Measurements from ENCODE around the gene FOXN1. TPM values are rescaled to one million over a fixed set of nuclear protein-coding genes. Genes with fewer than 3 reads are reported as not detected.
"Not testable (repeated sequence)": the region's sequence is repeated elsewhere in the genome, so short reads cannot be mapped to it uniquely, and the experiment has no call there.

Gene FOXN1
- not detected in 2 replicates for total RNA-seq (2022)
- not detected for Bru-seq, nascent RNA
- BruChase-seq, experiment 1, labeled RNA remaining after a 6-hour chase = not detected
- BruChase-seq, experiment 2, labeled RNA remaining after a 2-hour chase = not detected
- long read RNA-seq = 0 reads

GRCh38 chr17:28505986-28506665 lies at the start of gene FOXN1:
Gene FOXN1, plus strand, starts transcription at chr17:28506348. Its CDS starts 17,622 bp downstream, at chr17:28523970.
- intact Hi-C loops (cut with micrococcal nuclease; ENCODE audit: unreplicated experiment) = no loop called here
- peaks cover 77% of the 10 kb centered on the region for H3K27me3 Mint-ChIP-seq (ENCODE audit: unreplicated experiment)
- no peak for TF ChIP-seq CTCF (IDR thresholded peaks at IDR 0.05; ENCODE audit: unreplicated experiment)
- BruUV-seq (replicated peaks) = no TSS peak
- H3K4me1 Mint-ChIP-seq (ENCODE audit: low read depth, unreplicated experiment) = peaks cover 6% of the 10 kb centered on the region
- H3K4me3 Mint-ChIP-seq (ENCODE audit: low read depth, unreplicated experiment) = no peak within 1 kb of the TSS
- no peaks in the 10 kb centered on the region for H3K9me3 Mint-ChIP-seq (ENCODE audit: low read depth, unreplicated experiment)
- no peaks in the 10 kb centered on the region for H3K36me3 Mint-ChIP-seq (ENCODE audit: insufficient read depth, unreplicated experiment)
- DNase-seq = no peak
- CTCF ChIA-PET = no interaction called here
- no peak within 1 kb of the TSS for H3K27ac Mint-ChIP-seq (ENCODE audit: unreplicated experiment)

- no peaks in the 10 kb centered on the region for H3K36me3 Mint-ChIP-seq (ENCODE audit: insufficient read depth, unreplicated experiment)
- CTCF ChIA-PET = interaction anchor here (0.6 kb wide), 1 partner anchor 35 kb away, joined by 3 read pairs; no protein-coding TSS in a partner anchor
- no peak for TF ChIP-seq CTCF (IDR thresholded peaks at IDR 0.05; ENCODE audit: unreplicated experiment)
- H3K4me1 Mint-ChIP-seq (ENCODE audit: low read depth, unreplicated experiment) = no peaks in the 10 kb centered on the region
- H3K4me3 Mint-ChIP-seq (ENCODE audit: low read depth, unreplicated experiment) = no peak overlapping the region
- intact Hi-C loops (cut with micrococcal nuclease; ENCODE audit: unreplicated experiment) = no loop called here
- no peak overlapping the region for H3K27ac Mint-ChIP-seq (ENCODE audit: unreplicated experiment)
- H3K27me3 Mint-ChIP-seq (ENCODE audit: unreplicated experiment) = peaks cover 12% of the 10 kb centered on the region
- H3K9me3 Mint-ChIP-seq (ENCODE audit: low read depth, unreplicated experiment) = no peaks in the 10 kb centered on the region
- no peak for DNase-seq
- BruUV-seq (replicated peaks) = no TSS peak
Observed at GRCh38 chr17:28457890-28458289, 48.3 kb upstream of the FOXN1 start.

GRCh38 chr17:28458881-28459280 lies 47.3 kb upstream of the FOXN1 start:
- DNase-seq; H3K4me1 Mint-ChIP-seq (ENCODE audit: low read depth, unreplicated experiment); intact Hi-C loops (cut with micrococcal nuclease; ENCODE audit: unreplicated experiment); CTCF ChIA-PET; H3K9me3 Mint-ChIP-seq (ENCODE audit: low read depth, unreplicated experiment); BruUV-seq (replicated peaks); H3K4me3 Mint-ChIP-seq (ENCODE audit: low read depth, unreplicated experiment); H3K36me3 Mint-ChIP-seq (ENCODE audit: insufficient read depth, unreplicated experiment); H3K27ac Mint-ChIP-seq (ENCODE audit: unreplicated experiment): not testable (repeated sequence)
- H3K27me3 Mint-ChIP-seq (ENCODE audit: unreplicated experiment) = peaks cover 20% of the 10 kb centered on the region

DNA sequence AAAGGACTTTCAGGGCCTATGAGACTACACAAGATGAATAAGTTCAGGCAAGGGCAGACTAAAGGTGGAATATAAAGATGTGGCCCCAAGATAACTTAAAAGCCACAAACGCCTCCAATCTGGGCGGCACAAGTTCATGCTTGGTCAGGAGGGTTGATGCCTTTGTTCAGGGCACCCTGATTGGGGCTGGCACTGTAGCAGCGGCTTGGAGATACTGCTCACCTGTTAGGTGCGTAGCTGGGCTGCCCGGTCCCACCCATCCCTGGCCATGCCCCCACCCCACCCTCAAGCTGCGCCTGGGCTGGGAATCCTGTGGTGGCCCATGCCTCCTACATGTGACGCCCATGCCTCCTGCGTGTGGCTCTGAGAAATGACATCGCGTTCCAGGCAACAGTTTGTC lies 45.2 kb upstream of the FOXN1 start:
- Mint-ChIP-seq H3K4me1 (ENCODE audit: low read depth, unreplicated experiment) (no peaks in the 10 kb centered on the region), H3K36me3 (ENCODE audit: insufficient read depth, unreplicated experiment) (no peaks in the 10 kb centered on the region), H3K27me3 (ENCODE audit: unreplicated experiment) (peaks cover 34% of the 10 kb centered on the region), H3K4me3 (ENCODE audit: low read depth, unreplicated experiment) (no peak overlapping the region), H3K27ac (ENCODE audit: unreplicated experiment) (no peak overlapping the region), H3K9me3 (ENCODE audit: low read depth, unreplicated experiment) (no peaks in the 10 kb centered on the region)
- DNase-seq = no peak
- CTCF ChIA-PET = no interaction called here
- no TSS peak for BruUV-seq (replicated peaks)
- intact Hi-C loops (cut with micrococcal nuclease; ENCODE audit: unreplicated experiment) = no loop called here
- no peak for TF ChIP-seq CTCF (IDR thresholded peaks at IDR 0.05; ENCODE audit: unreplicated experiment)

DNA sequence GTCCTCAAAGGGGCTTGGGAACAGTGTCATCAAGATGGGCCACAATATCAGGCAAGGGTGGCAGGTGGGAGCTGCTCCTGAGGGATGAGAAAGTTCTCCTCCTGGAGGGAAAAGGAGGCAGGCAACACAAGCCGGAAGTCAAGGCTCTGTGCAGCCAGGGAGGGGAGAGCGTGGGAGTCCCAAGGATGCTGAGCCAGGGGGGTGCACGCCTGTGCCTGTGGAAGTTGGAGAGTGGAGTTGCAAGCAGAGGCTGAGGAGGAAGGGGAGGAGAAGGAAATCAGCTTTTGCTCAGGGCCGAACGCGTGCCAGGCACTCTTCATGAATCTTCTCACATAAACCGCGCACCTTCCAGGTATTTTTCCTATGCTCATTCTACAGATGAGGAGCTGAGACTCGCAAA lies 40.1 kb upstream of the FOXN1 start:
- DNase-seq = no peak
- no peaks in the 10 kb centered on the region for H3K9me3 Mint-ChIP-seq (ENCODE audit: low read depth, unreplicated experiment)
- CTCF ChIA-PET = interaction anchor here (0.7 to 0.9 kb wide), 2 partner anchors 49 to 903 kb away, joined by 3 to 5 read pairs; no protein-coding TSS in a partner anchor
- intact Hi-C loops (cut with micrococcal nuclease; ENCODE audit: unreplicated experiment) = no loop called here
- peaks cover 82% of the 10 kb centered on the region for H3K27me3 Mint-ChIP-seq (ENCODE audit: unreplicated experiment)
- H3K27ac Mint-ChIP-seq (ENCODE audit: unreplicated experiment) = no peak overlapping the region
- no peaks in the 10 kb centered on the region for H3K4me1 Mint-ChIP-seq (ENCODE audit: low read depth, unreplicated experiment)
- no peak overlapping the region for H3K4me3 Mint-ChIP-seq (ENCODE audit: low read depth, unreplicated experiment)
- BruUV-seq (replicated peaks) = no TSS peak
- H3K36me3 Mint-ChIP-seq (ENCODE audit: insufficient read depth, unreplicated experiment) = no peaks in the 10 kb centered on the region
- no peak for TF ChIP-seq CTCF (IDR thresholded peaks at IDR 0.05; ENCODE audit: unreplicated experiment)
